GM12864 (cell line): ENCODE data around the gene PLEKHA7.

Experiments
- DNase-seq: peaks from one replicate; pipeline ENCODE4 v3.0.0-alpha.2; 2011; ENCODE audit warnings: low read depth
- H3K4me3 ChIP-seq: 2 replicates; pipeline ENCODE4 v1.5.1; 2011; ENCODE audit warnings: mild to moderate bottlenecking, low read depth, low read length, control low read depth
- CTCF ChIP-seq: IDR thresholded peaks from 2 replicates; pipeline ENCODE4 v1.5.1; 2011; ENCODE audit warnings: low read depth, mild to moderate bottlenecking, moderate library complexity, low read length, control low read depth, inconsistent platforms; ENCODE audit errors: missing control alignments

Gene PLEKHA7

DNA sequence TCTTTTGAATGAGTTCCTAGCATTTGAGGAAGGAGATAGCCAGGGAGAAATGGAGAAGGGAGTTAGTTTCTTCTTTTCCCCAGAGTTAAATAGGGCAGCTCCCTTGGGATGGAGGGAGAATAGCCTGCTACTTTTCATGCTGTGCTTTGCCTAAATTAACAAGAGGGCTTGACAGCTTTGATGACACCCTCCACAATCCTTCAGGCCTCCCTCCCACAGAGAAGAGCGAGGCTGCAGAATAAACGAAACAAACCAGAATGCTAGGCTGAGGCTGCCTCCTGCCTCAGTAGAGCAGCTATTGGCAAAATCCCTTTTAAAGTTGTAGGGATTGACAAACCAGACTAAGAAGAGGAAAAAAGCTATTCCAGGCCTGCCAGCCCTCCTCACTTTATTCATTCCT lies 181.2 kb downstream of the PLEKHA7 start:
- DNase-seq, result no peak

GRCh38 chr11:16832193-16832539 lies 182.0 kb downstream of the PLEKHA7 start:
- no peak for DNase-seq
- H3K4me3 ChIP-seq, result no peak overlapping the region
- no peak for TF ChIP-seq CTCF

More for the DNA sequence above, 181.2 kb downstream of the PLEKHA7 start:
- TF ChIP-seq CTCF, result no peak
- H3K4me3 ChIP-seq, result no peak overlapping the region

DNA sequence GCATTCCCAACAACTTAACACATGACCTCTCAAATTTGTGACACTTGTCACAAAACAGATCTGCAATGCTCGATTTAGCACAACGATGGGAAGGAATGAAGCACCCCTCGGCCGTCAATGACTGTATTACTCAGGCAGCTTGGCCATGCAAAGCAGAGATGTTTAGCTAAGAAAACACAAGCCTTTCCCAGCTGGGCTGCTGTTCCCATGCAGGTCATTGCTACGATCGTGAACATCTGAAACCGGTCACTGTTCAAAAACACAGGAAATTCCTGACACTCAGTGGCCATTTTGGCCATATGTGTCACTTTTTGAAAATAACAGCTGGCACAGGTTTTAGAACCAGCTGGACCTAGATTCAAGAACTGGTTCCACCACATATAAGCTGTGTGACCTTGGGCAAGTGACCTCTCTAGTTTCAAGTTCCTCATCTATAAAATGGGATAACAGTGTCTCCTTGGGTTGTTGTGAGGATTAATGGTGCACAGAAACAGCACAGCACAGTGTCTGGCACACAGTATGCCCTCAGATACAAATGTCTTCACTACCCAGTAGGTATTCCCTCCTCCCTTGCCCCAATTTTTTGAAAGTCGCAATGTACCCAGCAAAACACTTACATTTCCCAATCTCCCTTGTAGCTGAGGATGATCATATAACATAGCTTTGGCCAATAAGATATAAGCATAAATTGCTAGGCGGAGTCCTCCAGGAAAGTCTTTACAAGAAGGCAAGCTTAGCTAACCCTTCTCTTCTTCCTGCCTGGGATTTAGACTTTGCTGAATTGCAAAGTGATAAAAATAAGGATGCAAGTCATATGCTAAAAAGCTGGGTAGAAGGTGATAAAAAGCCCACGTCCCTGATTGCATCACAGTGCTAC lies 182.7 kb downstream of the PLEKHA7 start:
- no peak overlapping the region for H3K4me3 ChIP-seq
- DNase-seq, result no peak
- TF ChIP-seq CTCF, result no peak

GRCh38 chr11:16827139-16827538 lies 187.1 kb downstream of the PLEKHA7 start:
- DNase-seq, result no peak
- H3K4me3 ChIP-seq, result no peak overlapping the region
- TF ChIP-seq CTCF, result no peak

- no peak for TF ChIP-seq CTCF
- no peak for DNase-seq
- H3K4me3 ChIP-seq, result no peak overlapping the region
Observed at GRCh38 chr11:16825968-16826367, 188.2 kb downstream of the PLEKHA7 start.

DNA sequence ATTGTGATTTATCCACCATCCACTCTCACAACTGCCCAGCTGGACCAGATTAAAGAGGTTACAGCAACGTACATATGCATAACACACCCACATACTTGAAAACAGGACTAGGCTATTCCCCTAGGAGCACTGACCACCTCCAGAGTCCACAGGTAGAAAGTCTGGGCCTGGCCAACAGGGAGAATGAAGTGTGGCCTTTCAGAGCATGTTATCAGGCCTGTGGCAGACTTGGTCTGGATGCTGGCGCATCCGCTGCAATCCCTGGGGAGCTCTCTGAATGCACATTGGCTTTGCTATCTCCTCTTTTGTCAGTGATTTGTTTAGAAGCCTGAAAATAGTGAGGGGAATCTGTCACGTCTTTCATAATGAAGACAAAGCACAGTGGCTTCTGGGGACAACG lies 189.1 kb downstream of the PLEKHA7 start:
- no peak for DNase-seq

More for the DNA sequence above, 189.1 kb downstream of the PLEKHA7 start:
- TF ChIP-seq CTCF, result no peak
- no peak overlapping the region for H3K4me3 ChIP-seq
